Measurements from ENCODE around the gene SCRN1.

DNA sequence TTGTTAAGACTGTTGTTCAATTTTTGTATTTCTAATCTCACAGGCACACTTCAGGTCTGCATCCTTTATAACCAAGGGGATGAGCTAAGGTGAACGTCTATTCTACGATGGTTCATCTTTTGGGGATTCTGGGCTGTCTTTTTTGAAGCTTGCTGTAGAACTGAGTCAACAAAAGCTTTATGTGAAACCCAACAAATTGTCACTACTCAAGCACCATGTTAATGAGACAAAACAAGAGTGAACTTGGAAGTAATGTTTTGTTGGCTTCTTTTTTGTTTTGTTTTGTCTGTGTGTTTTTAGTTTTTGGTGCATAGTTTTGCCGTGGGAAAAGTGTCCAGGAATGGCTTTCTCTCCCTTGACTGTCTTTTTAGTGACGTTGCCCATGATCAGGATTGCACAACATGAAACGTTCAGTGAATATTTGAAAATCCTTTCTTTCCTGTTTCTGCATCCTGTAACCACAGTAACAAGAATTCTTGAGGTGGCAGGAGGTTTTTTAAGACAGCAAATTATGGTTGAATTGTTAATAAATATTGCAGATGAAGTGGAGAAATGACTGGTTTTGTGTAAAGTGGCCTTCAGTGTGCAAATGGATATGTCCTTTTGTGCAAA is 117.7 kb downstream of the SCRN1 start:
- TF ChIP-seq POLR2A (IDR thresholded peaks at IDR 0.05; ENCODE audit: low read depth, low read length) (no peak), TAF1 (IDR thresholded peaks at IDR 0.05; ENCODE audit: low read depth, low read length) (no peak), POLR2AphosphoS5 (IDR thresholded peaks at IDR 0.05; ENCODE audit: low read depth, low read length) (no peak), SPI1 (IDR thresholded peaks at IDR 0.05; ENCODE audit: low read depth, low read length) (no peak), POU2F2 (IDR thresholded peaks at IDR 0.05; ENCODE audit: low read depth, low read length) (no peak)

All from GM12891 (cell line).